ENCODE data around the gene TRIM3.

The TRIM3 gene

GRCh38 chr11:6404342-6405051, 69.2 kb downstream of the TRIM3 start:
- no peak for DNase-seq (ENCODE audit: low read depth in 2 of 3, low spot score in 2 of 3)

- no peak for DNase-seq (ENCODE audit: low read depth in 2 of 3, low spot score in 2 of 3)
These were observed 70.2 kb downstream of the TRIM3 start for GRCh38 chr11:6403539-6403938.

DNA sequence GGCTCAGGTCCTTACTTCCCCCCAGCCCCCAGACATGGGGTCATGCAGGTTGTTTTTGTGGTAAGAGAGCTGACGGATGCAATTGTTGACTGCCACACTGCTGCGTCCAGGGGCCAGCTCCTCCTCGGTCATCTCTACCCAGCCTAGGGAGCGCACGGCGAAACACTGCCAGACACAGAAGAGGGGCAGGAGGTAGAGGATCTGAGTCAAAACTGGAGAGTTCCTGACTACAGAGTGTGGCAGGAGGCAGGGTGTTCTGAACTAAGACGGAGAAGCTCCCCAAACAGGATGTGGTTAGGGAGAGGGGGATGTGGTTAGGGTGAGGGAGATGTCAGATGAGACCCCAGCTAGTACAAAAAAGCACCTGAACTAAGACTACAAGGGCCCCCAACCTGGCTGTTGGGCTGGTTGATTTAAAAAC, 71.2 kb downstream of the TRIM3 start:
- peak in 1 of 3 experiments; percentile 40 for DNase-seq (ENCODE audit: low read depth in 2 of 3, low spot score in 2 of 3)

GRCh38 chr11:6402061-6402470, 71.7 kb downstream of the TRIM3 start:
- no peak for DNase-seq (ENCODE audit: low read depth in 2 of 3, low spot score in 2 of 3)

DNA sequence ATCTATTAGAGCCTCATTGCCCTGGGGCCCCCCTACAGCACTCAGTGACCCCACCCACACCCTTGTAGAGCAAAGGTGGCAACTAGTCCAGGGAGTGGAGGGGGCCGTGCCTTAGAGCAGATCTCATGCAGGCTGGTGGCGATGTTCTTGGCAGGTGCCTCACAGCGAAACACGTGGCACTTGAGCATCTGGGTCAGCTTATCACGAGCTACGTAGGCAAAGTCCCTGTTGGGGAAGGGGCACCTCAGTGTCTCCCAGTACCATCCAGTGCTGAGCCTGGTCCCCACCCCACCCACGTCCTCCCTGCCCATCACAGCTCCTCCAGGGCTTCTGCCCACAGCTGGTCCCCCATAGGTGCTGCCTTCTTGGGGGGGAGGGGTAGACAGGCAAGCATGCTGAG, 72.3 kb downstream of the TRIM3 start:
- no peak for DNase-seq (ENCODE audit: low read depth in 2 of 3, low spot score in 2 of 3)

DNA sequence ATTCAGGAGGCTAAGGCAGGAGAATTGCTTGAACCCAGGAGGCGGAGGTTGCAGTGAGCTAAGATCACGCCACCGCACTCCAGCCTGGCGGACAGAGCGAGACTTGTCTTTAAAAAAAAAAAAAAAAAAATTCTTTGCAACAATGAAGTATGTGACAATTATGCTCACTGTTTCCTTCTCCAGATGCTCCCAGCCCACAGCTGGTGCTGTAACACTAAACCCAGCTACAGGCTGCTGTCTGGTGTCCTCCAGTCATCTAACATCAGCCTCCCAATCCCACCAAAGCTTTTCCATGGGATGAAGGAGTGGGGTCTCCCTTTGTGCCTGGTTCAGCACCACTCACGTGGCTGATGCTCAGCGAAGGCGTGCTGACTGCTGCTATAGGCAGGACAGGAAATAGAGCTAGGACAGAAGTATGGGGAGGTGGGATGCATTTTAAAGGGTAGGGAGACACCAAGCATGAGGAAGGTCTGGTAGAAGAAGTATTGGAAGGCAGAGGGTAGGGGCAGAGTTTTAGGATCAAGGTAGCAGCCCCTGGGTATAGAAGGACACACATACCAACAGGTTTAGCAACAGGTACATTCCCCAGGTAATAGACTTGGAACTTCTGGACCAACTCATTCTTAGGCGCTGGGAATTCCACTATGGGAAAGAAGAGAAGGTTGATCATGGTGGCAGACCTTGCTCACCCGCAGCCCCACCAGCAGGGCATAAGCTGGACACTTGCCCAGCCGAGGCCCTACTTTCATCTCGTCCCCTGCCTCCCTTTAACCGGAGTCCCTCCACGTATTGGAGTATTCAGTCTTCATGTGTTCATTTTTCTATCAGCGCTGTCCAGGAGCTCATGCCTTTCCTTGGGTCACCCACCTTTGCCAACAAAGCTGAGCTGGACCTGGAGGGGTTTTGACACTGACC, 73.1 kb downstream of the TRIM3 start:
- DNase-seq (ENCODE audit: low read depth in 2 of 3, low spot score in 2 of 3), result no peak

Data from activated CD8-positive, alpha-beta memory T cell treated with anti-CD3 and anti-CD28 coated beads for 48 hours (primary cell).